WTC11 (cell line): ENCODE results near the gene CFAP77.

Source experiments
- CREB1 ChIP-seq: sonication (generic); formaldehyde crosslinking; IDR thresholded peaks from 2 replicates; pipeline ENCODE4 v1.8.0; 2023; ENCODE audit warnings: mild to moderate bottlenecking, missing genetic modification reagents
- CTCF ChIP-seq: fragments of 200-600 bp; IDR thresholded peaks from 2 replicates; pipeline ENCODE4 v1.8.0; 2022; ENCODE audit warnings: antibody characterized with exemption
- E2F4 ChIP-seq: sonication (generic); formaldehyde crosslinking; IDR thresholded peaks from 2 replicates; pipeline ENCODE4 v1.8.1; 2022; ENCODE audit warnings: low read depth, mild to moderate bottlenecking, moderate library complexity, missing genetic modification reagents, borderline replicate concordance
- E2F5 ChIP-seq: sonication (generic); formaldehyde crosslinking; IDR thresholded peaks from 2 replicates; pipeline ENCODE4 v1.8.1; 2022; ENCODE audit warnings: mild to moderate bottlenecking, moderate library complexity, missing genetic modification reagents
- ETV6 ChIP-seq: sonication (generic); formaldehyde crosslinking; IDR thresholded peaks from 2 replicates; pipeline ENCODE4 v1.8.1; 2022; ENCODE audit warnings: mild to moderate bottlenecking, missing genetic modification reagents
- FOXJ3 ChIP-seq: sonication (generic); formaldehyde crosslinking; IDR thresholded peaks from 2 replicates; pipeline ENCODE4 v1.9.0; 2021; ENCODE audit warnings: missing genetic modification reagents, mild to moderate bottlenecking, borderline replicate concordance
- HMGA2 ChIP-seq: fragments of 250-450 bp; sonication (Bioruptor Pico); IDR thresholded peaks from 2 replicates; pipeline ENCODE4 v1.4.0; 2021; ENCODE audit warnings: mild to moderate bottlenecking, moderate library complexity
- MLX ChIP-seq: sonication (generic); formaldehyde crosslinking; IDR thresholded peaks from 2 replicates; pipeline ENCODE4 v1.8.1; 2023; ENCODE audit warnings: mild to moderate bottlenecking, missing genetic modification reagents, moderate library complexity
- NFATC4 ChIP-seq: fragments of 250-450 bp; sonication (Bioruptor Pico); IDR thresholded peaks from 2 replicates; pipeline ENCODE4 v1.9.0; 2021; ENCODE audit warnings: mild to moderate bottlenecking
- NFE2L1 ChIP-seq: sonication (generic); formaldehyde crosslinking; IDR thresholded peaks from 2 replicates; pipeline ENCODE4 v1.8.1; 2023; ENCODE audit warnings: missing genetic modification reagents
- NR2C2 ChIP-seq: sonication (generic); formaldehyde crosslinking; IDR thresholded peaks from 2 replicates; pipeline ENCODE4 v1.8.0; 2022; ENCODE audit warnings: mild to moderate bottlenecking, missing genetic modification reagents
- RELA ChIP-seq: sonication (generic); formaldehyde crosslinking; IDR thresholded peaks from 2 replicates; pipeline ENCODE4 v1.8.1; 2022; ENCODE audit warnings: missing genetic modification reagents, mild to moderate bottlenecking, borderline replicate concordance
- TCF7 ChIP-seq: sonication (generic); formaldehyde crosslinking; IDR thresholded peaks from 2 replicates; pipeline ENCODE4 v1.8.0; 2022; ENCODE audit warnings: mild to moderate bottlenecking, low read depth, missing genetic modification reagents, moderate library complexity
- ZBTB43 ChIP-seq: sonication (generic); formaldehyde crosslinking; IDR thresholded peaks from 2 replicates; pipeline ENCODE4 v1.8.1; 2023; ENCODE audit warnings: mild to moderate bottlenecking, missing genetic modification reagents

- no peak for TF ChIP-seq FOXJ3 (CRISPR knock-in tag)
- TF ChIP-seq CTCF = no peak
- TF ChIP-seq NFE2L1 = no peak
- TF ChIP-seq E2F5 = no peak
- TF ChIP-seq E2F4 (CRISPR knock-in tag) = no peak
- TF ChIP-seq MLX (CRISPR knock-in tag) = no peak
- no peak for TF ChIP-seq RELA
- no peak for TF ChIP-seq TCF7 (CRISPR knock-in tag)
- TF ChIP-seq NFATC4 (CRISPR knock-in tag) = no peak
- TF ChIP-seq CREB1 (CRISPR knock-in tag) = no peak
- TF ChIP-seq NR2C2 = no peak
- TF ChIP-seq ZBTB43 (CRISPR knock-in tag) = no peak
- TF ChIP-seq ETV6 = no peak
- TF ChIP-seq HMGA2 = no peak
Observed at GRCh38 chr9:132531710-132532570, 121.9 kb downstream of the CFAP77 start.
